HCT116 (cell line): ENCODE data around the gene ENPP6.

Experiments
- CTCF ChIP-seq, 3 experiments: fragments of 200-600 bp in 1 of 3; sonication (generic) in 1 of 3; IDR thresholded peaks in 2 of 3; conservative IDR thresholded peaks in 1 of 3; 2 replicates each; pipeline ENCODE4 v1.5.1; 2012 to 2017; ENCODE audit warnings: low read depth in 2 of 3, low read length in 2 of 3, antibody characterized with exemption in 1 of 3, borderline replicate concordance in 1 of 3, control low read depth in 1 of 3, mild to moderate bottlenecking in 1 of 3, mixed read lengths in 1 of 3, mixed run types in 1 of 3, moderate library complexity in 1 of 3; ENCODE audit not compliant: insufficient read depth in 1 of 3
- EGR1 ChIP-seq: IDR thresholded peaks from 2 replicates; pipeline ENCODE4 v1.6.1; 2012; ENCODE audit warnings: low read depth
- ELF1 ChIP-seq: IDR thresholded peaks from 2 replicates; pipeline ENCODE4 v1.6.1; 2012; ENCODE audit warnings: low read depth, borderline replicate concordance
- POLR2A ChIP-seq: IDR thresholded peaks from 2 replicates; pipeline ENCODE4 v1.7.0; 2011; ENCODE audit warnings: borderline replicate concordance; ENCODE audit not compliant: insufficient read depth, insufficient read length; ENCODE audit errors: extremely low read depth
- POLR2AphosphoS5 ChIP-seq: IDR thresholded peaks from 2 replicates; pipeline ENCODE4 v1.6.1; 2011; ENCODE audit warnings: mild to moderate bottlenecking, low read depth, low read length, moderate library complexity
- SIN3A ChIP-seq: IDR thresholded peaks from 2 replicates; pipeline ENCODE4 v1.6.1; 2012; ENCODE audit warnings: low read depth
- TCF7L2 ChIP-seq: IDR thresholded peaks from 2 replicates; pipeline ENCODE4 v1.7.0; 2011; ENCODE audit warnings: borderline replicate concordance, inconsistent platforms; ENCODE audit not compliant: insufficient read depth, insufficient read length; ENCODE audit errors: extremely low read depth
- YY1 ChIP-seq: IDR thresholded peaks from 2 replicates; pipeline ENCODE4 v1.6.1; 2011; ENCODE audit warnings: low read length, low read depth, moderate library complexity, mild to moderate bottlenecking; ENCODE audit not compliant: insufficient replicate concordance; ENCODE audit errors: extremely low read depth
- ZFX ChIP-seq: fragments of 450-650 bp; IDR thresholded peaks from 2 replicates; pipeline ENCODE4 v1.6.1; 2017
- ZNF274 ChIP-seq: fragments of 200-500 bp; sonication (Bioruptor generic); IDR thresholded peaks from 2 replicates; pipeline ENCODE4 v1.6.1; 2014; ENCODE audit warnings: mild to moderate bottlenecking, low read depth, low read length, inconsistent platforms
- TF ChIP-seq, protein P1 (sequence below): IDR thresholded peaks from 2 replicates; pipeline ENCODE4 v1.6.1; 2012
- TF ChIP-seq, protein P2 (sequence below): IDR thresholded peaks from 2 replicates; pipeline ENCODE4 v1.6.1; 2012; ENCODE audit warnings: low read depth

GRCh38 chr4:184232975-184233374 lies 15.3 kb upstream of the ENPP6 start:
- TF ChIP-seq POLR2AphosphoS5: no peak
- TF ChIP-seq POLR2A: no peak
- TF ChIP-seq CTCF (IDR thresholded peaks at IDR 0.05 in 2 of 3, conservative IDR thresholded peaks at IDR 0.05 in 1 of 3; ENCODE audit: borderline replicate concordance in 1 of 3, insufficient read depth in 1 of 3, low read depth in 2 of 3, low read length in 2 of 3): no peak
- TF ChIP-seq, protein P1, sequence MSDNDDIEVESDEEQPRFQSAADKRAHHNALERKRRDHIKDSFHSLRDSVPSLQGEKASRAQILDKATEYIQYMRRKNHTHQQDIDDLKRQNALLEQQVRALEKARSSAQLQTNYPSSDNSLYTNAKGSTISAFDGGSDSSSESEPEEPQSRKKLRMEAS: no peak
- no peak for TF ChIP-seq ZNF274
- TF ChIP-seq, protein P2, sequence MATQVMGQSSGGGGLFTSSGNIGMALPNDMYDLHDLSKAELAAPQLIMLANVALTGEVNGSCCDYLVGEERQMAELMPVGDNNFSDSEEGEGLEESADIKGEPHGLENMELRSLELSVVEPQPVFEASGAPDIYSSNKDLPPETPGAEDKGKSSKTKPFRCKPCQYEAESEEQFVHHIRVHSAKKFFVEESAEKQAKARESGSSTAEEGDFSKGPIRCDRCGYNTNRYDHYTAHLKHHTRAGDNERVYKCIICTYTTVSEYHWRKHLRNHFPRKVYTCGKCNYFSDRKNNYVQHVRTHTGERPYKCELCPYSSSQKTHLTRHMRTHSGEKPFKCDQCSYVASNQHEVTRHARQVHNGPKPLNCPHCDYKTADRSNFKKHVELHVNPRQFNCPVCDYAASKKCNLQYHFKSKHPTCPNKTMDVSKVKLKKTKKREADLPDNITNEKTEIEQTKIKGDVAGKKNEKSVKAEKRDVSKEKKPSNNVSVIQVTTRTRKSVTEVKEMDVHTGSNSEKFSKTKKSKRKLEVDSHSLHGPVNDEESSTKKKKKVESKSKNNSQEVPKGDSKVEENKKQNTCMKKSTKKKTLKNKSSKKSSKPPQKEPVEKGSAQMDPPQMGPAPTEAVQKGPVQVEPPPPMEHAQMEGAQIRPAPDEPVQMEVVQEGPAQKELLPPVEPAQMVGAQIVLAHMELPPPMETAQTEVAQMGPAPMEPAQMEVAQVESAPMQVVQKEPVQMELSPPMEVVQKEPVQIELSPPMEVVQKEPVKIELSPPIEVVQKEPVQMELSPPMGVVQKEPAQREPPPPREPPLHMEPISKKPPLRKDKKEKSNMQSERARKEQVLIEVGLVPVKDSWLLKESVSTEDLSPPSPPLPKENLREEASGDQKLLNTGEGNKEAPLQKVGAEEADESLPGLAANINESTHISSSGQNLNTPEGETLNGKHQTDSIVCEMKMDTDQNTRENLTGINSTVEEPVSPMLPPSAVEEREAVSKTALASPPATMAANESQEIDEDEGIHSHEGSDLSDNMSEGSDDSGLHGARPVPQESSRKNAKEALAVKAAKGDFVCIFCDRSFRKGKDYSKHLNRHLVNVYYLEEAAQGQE: no peak
- no peak for TF ChIP-seq TCF7L2
- TF ChIP-seq EGR1: no peak
- no peak for TF ChIP-seq ZFX
- no peak for TF ChIP-seq ELF1
- no peak for TF ChIP-seq SIN3A
- no peak for TF ChIP-seq YY1
